Measurements from ENCODE around the gene TMEM233.

DNA sequence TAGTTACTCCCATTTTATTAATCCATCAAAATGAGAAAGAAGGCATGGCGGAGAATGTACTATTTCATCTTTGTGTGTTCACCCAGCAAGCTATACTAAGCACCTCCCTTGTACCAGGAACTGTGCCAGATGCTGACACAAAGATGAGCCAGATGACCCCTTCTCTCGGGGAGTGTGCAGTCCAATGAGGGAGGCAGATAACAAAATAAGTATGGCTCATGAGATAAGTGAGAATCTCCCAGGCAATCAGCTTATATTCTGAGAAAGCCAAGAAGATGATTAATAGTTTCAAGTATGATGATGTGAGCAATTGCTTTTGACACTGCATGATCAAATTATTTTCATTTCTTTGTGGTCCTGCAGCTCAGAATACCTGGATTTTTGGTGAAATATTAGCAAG, 1.3 kb upstream of the TMEM233 start:
- TF ChIP-seq POLR2A (IDR thresholded peaks at IDR 0.05) = no peak
- TF ChIP-seq CTCF (IDR thresholded peaks at IDR 0.05) = no peak

Measured in heart left ventricle (tissue), 13 donors.